ENCODE data around the gene GNAS-AS1. TPM values are rescaled to one million over a fixed set of nuclear protein-coding genes. Genes with fewer than 3 reads are reported as not detected.
A peak's percentile ranks its signal among the peaks of the same experiment; 100 is the strongest.

Gene GNAS-AS1
- total RNA-seq, 1 donor from 2014 or later = 4.9 TPM

- Mint-ChIP-seq H3K9me3 (ENCODE audit: unreplicated experiment) (no peaks in the 10 kb centered on the region), H3K27me3 (ENCODE audit: unreplicated experiment) (peaks cover 20% of the 10 kb centered on the region), H3K27ac (ENCODE audit: unreplicated experiment) (peak overlapping the region; percentile 99), H3K4me1 (ENCODE audit: unreplicated experiment) (peaks cover 53% of the 10 kb centered on the region), H3K4me3 (ENCODE audit: unreplicated experiment) (peak overlapping the region; percentile 99), H3K36me3 (ENCODE audit: low read depth, unreplicated experiment) (peaks cover 33% of the 10 kb centered on the region)
- DNase-seq (ENCODE audit: low spot score) = no peak
- TF ChIP-seq CTCF (IDR thresholded peaks at IDR 0.05; ENCODE audit: unreplicated experiment) = no peak
Measured at GRCh38 chr20:58892932-58893224, 42.2 kb upstream of the GNAS-AS1 start.

DNA sequence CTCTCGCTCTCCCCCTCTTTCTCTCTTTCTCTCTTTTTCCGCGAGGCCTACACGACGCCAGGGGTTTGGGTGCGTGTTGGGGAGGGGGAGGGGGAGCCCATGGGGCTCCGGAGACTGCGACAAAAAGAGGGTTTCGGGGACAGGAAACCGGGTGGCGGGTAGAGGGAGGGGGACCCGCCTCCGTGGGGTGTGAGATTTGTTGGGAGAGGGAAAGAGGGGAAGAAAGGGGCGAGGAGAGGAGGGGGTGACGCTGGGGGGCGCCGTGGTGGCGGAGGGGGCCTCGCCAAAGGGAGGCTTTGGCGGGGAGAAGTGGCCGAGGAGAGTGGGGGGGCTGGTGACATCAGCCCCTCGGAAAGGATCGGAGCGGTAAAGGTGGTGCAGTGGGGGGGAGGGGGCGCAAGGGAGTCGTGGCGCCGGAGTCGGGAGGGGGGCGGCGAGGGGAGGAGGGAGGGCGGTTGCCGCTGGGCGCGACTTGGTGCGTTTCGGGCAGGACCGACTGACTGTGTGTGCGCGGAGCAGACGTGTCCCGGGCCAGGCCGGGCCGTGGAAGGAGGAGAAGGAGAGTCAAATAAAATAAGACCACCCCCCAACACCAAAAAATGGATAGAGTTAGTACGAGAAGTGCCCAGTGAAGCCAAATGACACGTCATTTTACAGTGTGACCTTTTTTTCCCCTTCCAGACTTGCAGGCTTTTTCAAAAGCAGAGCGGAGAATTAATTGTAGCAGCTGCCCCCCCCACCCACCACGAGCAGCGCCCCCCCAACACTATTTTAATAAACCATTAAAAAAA, 41.6 kb upstream of the GNAS-AS1 start:
- TF ChIP-seq CTCF (IDR thresholded peaks at IDR 0.05; ENCODE audit: unreplicated experiment) = no peak

GRCh38 chr20:58891718-58892140, 41.0 kb upstream of the GNAS-AS1 start:
- no peak for DNase-seq (ENCODE audit: low spot score)
- H3K9me3 Mint-ChIP-seq (ENCODE audit: unreplicated experiment) = no peaks in the 10 kb centered on the region

More for the DNA sequence above, 41.6 kb upstream of the GNAS-AS1 start:
- Mint-ChIP-seq H3K9me3 (ENCODE audit: unreplicated experiment) (no peaks in the 10 kb centered on the region), H3K27ac (ENCODE audit: unreplicated experiment) (peak overlapping the region; percentile 99), H3K36me3 (ENCODE audit: low read depth, unreplicated experiment) (peaks cover 30% of the 10 kb centered on the region), H3K4me3 (ENCODE audit: unreplicated experiment) (peak overlapping the region; percentile 99), H3K27me3 (ENCODE audit: unreplicated experiment) (peaks cover 20% of the 10 kb centered on the region), H3K4me1 (ENCODE audit: unreplicated experiment) (peaks cover 53% of the 10 kb centered on the region)
- peak; percentile 79 for DNase-seq (ENCODE audit: low spot score)

DNA sequence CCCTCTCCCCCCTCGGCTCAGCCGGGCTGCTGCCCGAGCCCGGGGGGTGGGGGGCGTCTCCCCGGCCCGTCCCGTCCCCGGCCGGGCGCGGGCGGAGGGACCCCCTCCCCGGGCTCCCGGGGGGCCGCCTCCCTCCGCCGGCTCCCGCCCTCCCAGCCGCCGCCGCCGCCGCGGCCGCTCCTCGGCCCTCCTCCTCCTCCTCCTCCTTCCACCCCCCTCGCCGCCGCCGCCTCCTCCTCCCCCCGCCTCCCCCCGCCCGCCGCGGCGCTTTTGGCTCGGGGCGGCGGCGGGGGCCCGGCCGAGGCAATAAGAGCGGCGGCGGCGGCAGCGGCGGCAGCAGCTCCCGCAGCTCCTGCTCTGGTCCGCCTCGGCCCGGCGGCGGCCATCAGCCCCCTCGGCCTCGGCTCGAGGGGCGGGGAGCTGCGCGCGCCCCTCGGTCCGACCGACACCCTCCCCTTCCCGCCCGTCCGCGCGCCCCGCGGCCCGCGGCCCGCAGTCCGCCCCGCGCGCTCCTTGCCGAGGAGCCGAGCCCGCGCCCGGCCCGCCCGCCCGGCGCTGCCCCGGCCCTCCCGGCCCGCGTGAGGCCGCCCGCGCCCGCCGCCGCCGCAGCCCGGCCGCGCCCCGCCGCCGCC, 40.5 kb upstream of the GNAS-AS1 start:
- peak; percentile 72 for DNase-seq (ENCODE audit: low spot score)
- H3K36me3 Mint-ChIP-seq (ENCODE audit: low read depth, unreplicated experiment) = peaks cover 24% of the 10 kb centered on the region
- no peak for TF ChIP-seq CTCF (IDR thresholded peaks at IDR 0.05; ENCODE audit: unreplicated experiment)
- peaks cover 19% of the 10 kb centered on the region for H3K27me3 Mint-ChIP-seq (ENCODE audit: unreplicated experiment)
- peaks cover 47% of the 10 kb centered on the region for H3K4me1 Mint-ChIP-seq (ENCODE audit: unreplicated experiment)
- no peak overlapping the region for H3K27ac Mint-ChIP-seq (ENCODE audit: unreplicated experiment)
- H3K4me3 Mint-ChIP-seq (ENCODE audit: unreplicated experiment) = peak overlapping the region; percentile 79
- H3K9me3 Mint-ChIP-seq (ENCODE audit: unreplicated experiment) = no peaks in the 10 kb centered on the region

More at GRCh38 chr20:58891718-58892140, 41.0 kb upstream of the GNAS-AS1 start:
- Mint-ChIP-seq H3K36me3 (ENCODE audit: low read depth, unreplicated experiment) (peaks cover 26% of the 10 kb centered on the region), H3K4me1 (ENCODE audit: unreplicated experiment) (peaks cover 52% of the 10 kb centered on the region), H3K27me3 (ENCODE audit: unreplicated experiment) (peaks cover 20% of the 10 kb centered on the region), H3K4me3 (ENCODE audit: unreplicated experiment) (peak overlapping the region; percentile 99), H3K27ac (ENCODE audit: unreplicated experiment) (peak overlapping the region; percentile 99)
- TF ChIP-seq CTCF (IDR thresholded peaks at IDR 0.05; ENCODE audit: unreplicated experiment) = no peak
